A673 (cell line): ENCODE data around the gene DIPK1C. TPM values are rescaled to one million over a fixed set of nuclear protein-coding genes. Genes with fewer than 3 reads are reported as not detected.

Experiments
- BruUV-seq: library from RNA; stranded (reverse); fragments of 400-500 nt; replicated peaks from 2 replicates; lab custom pipeline; 2021; lab: Mats Ljungman, UMichigan
- CTCF ChIA-PET: fragments of 300-600 bp; sonication (Branson Sonifier 250); formaldehyde crosslinking; loops from one replicate; lab custom pipeline; 2022; ENCODE audit warnings: antibody characterized with exemption; lab: Charles Lee
- POLR2A ChIA-PET: fragments of 300-600 bp; sonication (Branson Sonifier 250); formaldehyde crosslinking; loops from one replicate; lab custom pipeline; 2022; ENCODE audit warnings: antibody characterized with exemption; ENCODE audit not compliant: low non-redundant PET; lab: Charles Lee
- DNase-seq: peaks from one replicate; pipeline ENCODE4 v3.0.0-alpha.2; 2015; ENCODE audit warnings: low spot score
- H3K27ac ChIP-seq: fragments of 200-600 bp; sonication (generic); 2 replicates; pipeline ENCODE4 v1.5.1; 2016; ENCODE audit warnings: mixed run types, low read depth, mild to moderate bottlenecking, mixed read lengths, antibody characterized with exemption, low read length; ENCODE audit not compliant: poor library complexity, severe bottlenecking
- H3K27me3 ChIP-seq: fragments of 200-600 bp; sonication (generic); replicated peaks from 2 replicates; pipeline ENCODE4 v1.6.1; 2017; ENCODE audit warnings: mixed run types, low read depth, mild to moderate bottlenecking, mixed read lengths, antibody characterized with exemption, low read length; ENCODE audit not compliant: insufficient read depth, poor library complexity
- H3K36me3 ChIP-seq: fragments of 200-600 bp; sonication (generic); 2 replicates; pipeline ENCODE4 v1.6.1; 2016; ENCODE audit warnings: mixed run types, mild to moderate bottlenecking, mixed read lengths, antibody characterized with exemption, low read length; ENCODE audit not compliant: insufficient read depth, poor library complexity, severe bottlenecking
- H3K4me1 ChIP-seq: fragments of 200-600 bp; sonication (generic); 2 replicates; pipeline ENCODE4 v1.6.1; 2017; ENCODE audit warnings: mixed run types, mild to moderate bottlenecking, mixed read lengths, antibody characterized with exemption, low read length; ENCODE audit not compliant: insufficient read depth, poor library complexity, severe bottlenecking
- H3K4me3 ChIP-seq: fragments of 200-600 bp; sonication (generic); 2 replicates; pipeline ENCODE4 v1.5.1; 2016; ENCODE audit warnings: low read depth, mixed run types, mild to moderate bottlenecking, mixed read lengths, low read length; ENCODE audit not compliant: poor library complexity, severe bottlenecking
- H3K9me3 ChIP-seq: fragments of 200-600 bp; sonication (generic); 2 replicates; pipeline ENCODE4 v1.6.1; 2016; ENCODE audit warnings: mixed run types, low read depth, mild to moderate bottlenecking, mixed read lengths, antibody characterized with exemption, low read length; ENCODE audit not compliant: poor library complexity, severe bottlenecking
- CTCF ChIP-seq: fragments of 300-800, 200-600 bp; sonication (generic); conservative IDR thresholded peaks from 2 replicates; pipeline ENCODE4 v1.5.1; 2017; ENCODE audit warnings: low read depth, mild to moderate bottlenecking, antibody characterized with exemption, low read length, moderate library complexity, mixed read lengths
- EZH2 ChIP-seq: fragments of 200-600 bp; sonication (generic); IDR thresholded peaks from 2 replicates; pipeline ENCODE4 v1.6.1; 2017; ENCODE audit warnings: borderline replicate concordance, low read depth, mild to moderate bottlenecking, mixed read lengths, antibody characterized with exemption, low read length; ENCODE audit not compliant: poor library complexity, severe bottlenecking
- intact Hi-C: fragments of 100-400 bp; cut with micrococcal nuclease; formaldehyde crosslinking; loops from one replicate; pipeline ENCODE4 v1.10.0; 2022; ENCODE audit not compliant: unreplicated experiment
- total RNA-seq: library from RNA; stranded (reverse); gene quantifications from 2 replicates; pipeline ENCODE4 v1.2.3, GENCODE V29; 2021

The DIPK1C gene
- total RNA-seq, 1 experiment from 2014 or later, result not detected

DNA sequence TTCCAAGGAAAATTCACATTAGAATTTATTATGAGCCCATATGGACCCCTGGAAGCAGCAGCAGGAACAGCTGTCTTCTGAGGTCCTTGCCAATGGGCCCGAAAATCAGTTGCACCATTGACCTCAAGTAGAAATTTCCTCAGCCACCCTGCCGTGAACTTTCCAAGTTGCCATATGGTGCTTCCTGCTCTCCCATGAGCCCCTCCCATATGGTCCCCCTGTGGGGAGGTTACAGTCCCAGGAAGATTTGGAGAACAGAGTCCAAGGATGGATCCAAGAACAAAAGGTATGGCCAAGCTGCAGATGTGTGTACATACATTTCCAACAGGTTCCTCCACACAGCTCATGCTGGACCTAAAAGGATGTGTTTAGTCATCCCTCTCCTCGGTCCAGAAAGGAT is 34.6 kb downstream of the DIPK1C start:
- BruUV-seq, result no TSS peak

DNA sequence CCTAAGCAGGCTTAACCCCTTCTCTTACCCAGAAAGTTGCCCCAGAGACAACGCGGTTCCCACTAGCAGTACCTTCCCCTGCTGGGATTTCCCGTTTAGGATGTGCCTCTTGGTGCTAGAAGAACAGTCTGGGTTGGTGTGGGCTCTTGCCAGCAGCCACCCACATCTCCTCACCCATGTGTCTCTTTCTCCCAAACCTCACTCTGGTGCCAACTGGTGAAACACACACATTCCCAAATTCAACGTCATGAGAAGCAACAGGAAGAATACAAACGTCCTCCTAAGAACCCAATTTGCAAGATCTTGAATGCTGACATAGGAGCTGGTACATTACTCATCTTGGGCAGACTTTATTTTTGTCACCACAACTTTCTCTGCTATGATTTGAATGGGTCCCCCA is 36.2 kb downstream of the DIPK1C start:
- ChIA-PET CTCF (no interaction called here), POLR2A (no interaction called here)
- no peaks in the 10 kb centered on the region for H3K27me3 ChIP-seq
- no peaks in the 10 kb centered on the region for H3K36me3 ChIP-seq
- intact Hi-C loops, result no loop called here
- no peak for DNase-seq
- H3K4me1 ChIP-seq, result peaks cover 17% of the 10 kb centered on the region
- H3K27ac ChIP-seq, result no peak overlapping the region
- no TSS peak for BruUV-seq
- TF ChIP-seq EZH2, result no peak
- TF ChIP-seq CTCF, result no peak
- H3K9me3 ChIP-seq, result peaks cover 8% of the 10 kb centered on the region
- no peak overlapping the region for H3K4me3 ChIP-seq

More for the DNA sequence above, 34.6 kb downstream of the DIPK1C start:
- H3K4me3 ChIP-seq, result no peak overlapping the region
- peaks cover 13% of the 10 kb centered on the region for H3K4me1 ChIP-seq
- H3K9me3 ChIP-seq, result peaks cover 8% of the 10 kb centered on the region
- POLR2A ChIA-PET, result no interaction called here
- no peak overlapping the region for H3K27ac ChIP-seq
- DNase-seq, result no peak
- TF ChIP-seq EZH2 (no peak), CTCF (no peak)
- H3K36me3 ChIP-seq, result no peaks in the 10 kb centered on the region
- intact Hi-C loops, result no loop called here
- CTCF ChIA-PET, result no interaction called here
- no peaks in the 10 kb centered on the region for H3K27me3 ChIP-seq

- Histone ChIP-seq H3K27me3 (no peaks in the 10 kb centered on the region), H3K9me3 (peaks cover 4% of the 10 kb centered on the region), H3K36me3 (no peaks in the 10 kb centered on the region), H3K4me3 (no peak overlapping the region), H3K4me1 (peaks cover 17% of the 10 kb centered on the region), H3K27ac (no peak overlapping the region)
- DNase-seq, result no peak
- no peak for TF ChIP-seq EZH2
- no peak for TF ChIP-seq CTCF
- no TSS peak for BruUV-seq
- ChIA-PET CTCF (no interaction called here), POLR2A (no interaction called here)
- intact Hi-C loops, result no loop called here
Measured at GRCh38 chr18:74420481-74420880, 36.6 kb downstream of the DIPK1C start.
